ENCODE data around the gene CNTN1.
"Not testable (repeated sequence)": the region's sequence is repeated elsewhere in the genome, so short reads cannot be mapped to it uniquely, and the experiment has no call there.

The CNTN1 gene

DNA sequence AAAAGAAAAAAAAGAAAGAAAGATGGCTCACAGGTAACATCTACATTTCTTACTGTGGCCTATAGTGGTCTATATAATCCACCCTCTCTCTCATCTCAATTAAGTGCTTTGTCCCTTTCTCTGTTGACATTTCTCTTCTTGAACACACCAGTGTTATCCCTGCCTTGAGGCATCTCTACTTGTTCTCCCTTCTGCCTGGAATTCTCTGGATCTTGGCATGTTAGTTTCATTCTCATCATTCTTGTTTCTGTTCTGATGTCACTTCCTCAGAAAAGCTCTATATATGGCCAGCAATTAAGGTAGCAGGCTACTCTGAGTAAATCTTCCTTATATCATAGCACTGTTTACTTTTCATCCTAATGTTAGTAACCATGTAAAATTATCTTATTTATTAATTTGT is 340.1 kb downstream of the CNTN1 start:
- no peak for DNase-seq (ENCODE audit: low read depth, low spot score)

GRCh38 chr12:41034686-41035085 is 342.4 kb downstream of the CNTN1 start:
- DNase-seq (ENCODE audit: low read depth, low spot score) = no peak

GRCh38 chr12:41039461-41039860 is 347.2 kb downstream of the CNTN1 start:
- DNase-seq (ENCODE audit: low read depth, low spot score) = no peak

DNA sequence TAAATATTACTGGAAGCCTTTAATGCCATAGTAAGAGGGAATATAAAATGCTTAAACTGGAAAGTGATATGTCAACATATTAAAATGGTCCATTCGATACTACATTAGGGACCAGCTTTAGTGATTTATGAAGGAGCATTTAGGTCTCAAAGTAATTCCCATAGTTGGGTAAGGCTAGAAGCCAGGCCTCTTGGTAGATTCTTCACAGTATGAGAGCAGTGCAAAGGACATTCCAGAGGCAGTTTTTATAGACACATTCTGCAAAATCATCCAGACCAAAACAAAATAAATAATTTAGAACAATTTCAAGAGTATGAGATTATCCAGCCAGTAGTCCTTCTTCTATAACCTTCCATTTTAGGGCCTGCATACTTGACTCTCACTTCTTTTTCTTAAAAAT is 353.3 kb downstream of the CNTN1 start:
- no peak for DNase-seq (ENCODE audit: low read depth, low spot score)

DNA sequence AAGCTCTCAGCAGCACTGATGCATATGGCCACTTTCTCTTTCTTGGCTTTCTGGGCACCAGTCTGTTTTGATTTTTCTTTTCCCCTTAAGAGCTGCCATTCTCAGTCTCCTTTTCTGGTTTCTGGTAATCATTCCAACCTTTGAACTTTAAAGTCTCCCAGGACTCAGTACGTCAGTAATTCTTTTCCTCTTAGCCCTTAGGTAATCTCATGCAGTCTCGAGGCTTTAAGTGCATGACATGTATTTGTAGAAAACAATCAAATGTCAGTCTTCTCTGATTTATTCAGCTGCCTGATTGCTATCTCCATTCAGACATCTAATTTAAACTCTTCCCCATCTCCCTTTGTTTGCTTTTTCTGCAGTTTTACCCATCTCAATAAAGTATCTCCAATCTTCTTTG is 356.8 kb downstream of the CNTN1 start:
- no peak for DNase-seq (ENCODE audit: low read depth, low spot score)

- no peak for DNase-seq (ENCODE audit: low read depth, low spot score)
These were observed 359.7 kb downstream of the CNTN1 start for GRCh38 chr12:41051954-41052353.

DNA sequence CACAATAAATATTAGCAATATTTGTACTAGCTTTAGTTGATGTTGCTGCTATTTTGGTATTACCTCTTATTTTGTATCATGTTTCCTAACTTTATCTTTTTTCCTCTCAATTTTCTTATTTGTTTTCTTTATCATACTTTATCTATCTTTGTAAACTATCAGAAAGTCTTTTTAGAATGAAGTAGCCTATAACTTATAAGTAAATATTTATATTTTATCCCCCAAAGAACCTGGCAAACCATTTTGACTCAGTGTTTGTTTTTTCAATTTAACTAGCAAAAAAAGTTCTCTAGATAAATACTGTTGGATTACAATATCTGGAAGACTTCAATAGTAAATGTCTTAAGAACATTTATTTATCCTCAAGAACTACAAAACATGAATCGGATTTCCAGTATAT is 360.2 kb downstream of the CNTN1 start:
- no peak for DNase-seq (ENCODE audit: low read depth, low spot score)

DNA sequence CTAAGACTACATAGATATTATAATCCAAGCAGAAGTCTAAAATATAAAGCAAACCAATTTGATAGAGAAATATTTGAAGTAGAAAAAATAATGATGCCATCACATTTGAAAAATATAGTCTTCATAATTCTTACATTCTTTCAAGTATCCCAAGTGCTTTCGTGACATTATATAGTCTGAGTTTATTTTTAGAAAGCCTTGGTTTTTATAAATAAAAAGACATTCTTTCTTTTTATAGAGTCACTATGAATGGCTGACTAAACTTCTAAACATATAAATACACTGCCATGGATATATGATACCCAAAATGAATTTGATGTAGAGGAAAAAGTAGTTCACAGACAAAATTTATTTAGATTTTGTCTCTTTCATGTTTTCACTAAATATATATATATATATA is 360.8 kb downstream of the CNTN1 start:
- no peak for DNase-seq (ENCODE audit: low read depth, low spot score)

GRCh38 chr12:41055875-41056577 is 363.8 kb downstream of the CNTN1 start:
- no peak for DNase-seq (ENCODE audit: low read depth, low spot score)

DNA sequence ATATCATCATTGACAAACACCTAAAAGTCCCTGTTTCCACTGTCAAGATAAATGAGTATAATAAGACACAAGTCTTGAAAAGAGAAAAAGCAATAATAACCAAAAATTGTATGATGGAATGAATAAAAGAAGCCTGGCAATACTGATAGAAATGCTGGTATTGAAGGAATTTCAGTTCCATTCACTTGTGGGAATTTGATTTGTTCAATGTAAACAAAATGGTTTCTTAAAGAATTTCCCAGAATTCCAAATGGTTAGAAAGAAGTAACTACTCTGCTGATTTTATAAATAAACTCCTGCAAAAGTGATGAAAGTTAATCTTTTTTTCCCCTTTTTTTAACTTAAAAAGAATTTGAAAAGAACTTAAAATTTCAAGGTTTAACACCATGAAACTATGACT is 366.0 kb downstream of the CNTN1 start:
- no peak for DNase-seq (ENCODE audit: low read depth, low spot score)

DNA sequence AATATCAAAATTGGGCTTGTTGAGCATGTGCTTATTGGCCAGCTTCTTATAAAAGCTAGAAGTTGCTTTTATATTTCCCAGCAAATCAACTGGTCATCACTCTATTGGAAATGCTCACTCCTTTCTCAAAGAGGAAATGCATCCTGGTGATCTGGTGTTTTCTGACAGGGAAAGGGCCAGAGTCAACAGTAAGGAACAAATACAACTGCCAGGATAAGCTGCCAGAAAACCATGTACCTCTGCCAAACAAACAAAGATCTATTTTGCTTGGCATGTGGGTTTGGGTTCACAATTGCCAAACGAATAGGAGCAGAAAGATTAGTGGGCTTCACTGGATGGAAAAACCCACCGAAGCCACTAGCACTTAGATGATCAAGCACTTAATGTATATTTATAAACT is 369.0 kb downstream of the CNTN1 start:
- no peak for DNase-seq (ENCODE audit: low read depth, low spot score)

GRCh38 chr12:41064411-41064810 is 372.2 kb downstream of the CNTN1 start:
- no peak for DNase-seq (ENCODE audit: low read depth, low spot score)

GRCh38 chr12:41067941-41068645 is 375.9 kb downstream of the CNTN1 start:
- no peak for DNase-seq (ENCODE audit: low read depth, low spot score)

DNA sequence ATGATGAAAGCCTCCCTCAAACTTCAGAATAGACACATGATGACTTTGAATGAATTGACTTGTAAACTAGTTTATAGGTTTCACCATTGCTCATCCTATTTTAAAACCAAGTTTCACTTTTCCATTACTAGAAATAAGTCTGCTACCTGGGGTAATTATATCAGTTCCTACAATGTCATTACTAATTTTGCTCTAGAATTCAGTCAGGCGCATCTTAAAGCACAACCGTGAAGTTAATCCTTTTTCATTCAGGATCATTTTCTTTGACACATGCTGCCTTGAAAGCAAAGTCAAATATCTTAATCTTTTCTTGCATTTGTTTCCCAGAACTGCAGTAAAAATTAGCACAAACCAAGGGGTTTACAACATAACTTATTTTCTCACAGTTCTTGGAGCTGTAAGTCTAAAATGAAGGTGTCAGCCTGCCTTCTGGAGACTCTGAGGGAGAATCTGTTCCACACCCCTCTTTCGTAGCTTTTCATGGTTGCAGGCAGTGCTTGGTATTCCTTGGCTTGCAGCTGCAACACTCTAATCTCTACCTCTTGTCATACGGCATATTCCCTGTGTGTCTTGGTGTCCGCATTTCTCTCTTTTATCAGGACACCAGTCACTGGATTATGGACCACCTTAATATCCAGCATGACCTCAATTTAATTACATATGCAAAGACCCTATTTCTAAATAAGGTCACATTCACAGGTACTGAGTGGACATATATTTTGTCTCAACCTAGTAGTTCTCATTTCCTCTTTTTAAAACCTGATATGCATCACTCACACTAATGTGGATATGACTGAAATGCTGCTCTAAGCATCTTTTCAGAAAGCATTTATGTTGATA is 381.6 kb downstream of the CNTN1 start:
- DNase-seq (ENCODE audit: low read depth, low spot score) = no peak

GRCh38 chr12:41074473-41074769 is 382.2 kb downstream of the CNTN1 start:
- no peak for DNase-seq (ENCODE audit: low read depth, low spot score)

DNA sequence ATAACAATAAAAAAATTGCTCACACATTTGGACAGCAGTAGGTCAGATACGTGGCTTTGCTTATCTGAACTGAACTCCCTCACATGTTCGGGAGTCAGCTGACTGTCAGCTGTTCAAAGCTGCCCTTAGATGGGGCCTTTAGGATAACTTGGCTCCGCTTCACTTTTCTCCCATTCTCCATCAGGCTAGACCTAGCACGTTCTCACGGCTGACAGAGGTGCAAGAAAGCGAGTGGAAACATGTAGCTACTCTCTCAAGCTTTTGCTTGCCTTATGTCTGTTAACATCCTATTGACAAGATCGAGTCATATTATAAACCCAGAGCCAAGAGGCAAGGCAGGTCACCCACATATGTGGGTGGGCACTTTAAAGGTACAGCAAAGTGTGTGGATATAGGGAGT is 383.9 kb downstream of the CNTN1 start:
- DNase-seq (ENCODE audit: low read depth, low spot score) = no peak

DNA sequence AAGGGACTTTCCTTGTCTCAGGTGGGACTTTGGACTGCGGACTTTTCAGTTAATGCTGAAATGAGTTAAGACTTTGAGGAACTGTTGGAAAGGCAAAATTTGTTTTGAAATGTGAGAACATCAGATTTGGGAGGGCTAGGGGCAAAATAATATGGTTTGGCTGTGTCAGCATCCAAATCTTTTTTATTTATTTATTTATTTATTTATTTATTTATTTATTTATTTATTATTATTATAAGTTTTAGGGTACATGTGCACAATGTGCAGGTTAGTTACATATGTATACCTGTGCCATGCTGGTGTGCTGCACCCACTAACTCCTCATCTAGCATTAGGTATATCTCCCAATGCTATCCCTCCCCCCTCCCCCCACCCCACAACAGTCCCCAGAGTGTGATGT is 389.0 kb downstream of the CNTN1 start:
- DNase-seq (ENCODE audit: low read depth, low spot score) = not testable (repeated sequence)

GRCh38 chr12:41089438-41089837 is 397.2 kb downstream of the CNTN1 start:
- no peak for DNase-seq (ENCODE audit: low read depth, low spot score)

GRCh38 chr12:41092115-41092514 is 399.9 kb downstream of the CNTN1 start:
- DNase-seq (ENCODE audit: low read depth, low spot score) = no peak

- DNase-seq (ENCODE audit: low read depth, low spot score) = no peak
These were observed 404.6 kb downstream of the CNTN1 start for GRCh38 chr12:41096797-41097196.

- DNase-seq (ENCODE audit: low read depth, low spot score) = no peak
These were observed 408.3 kb downstream of the CNTN1 start for GRCh38 chr12:41100572-41100971.

GRCh38 chr12:41101806-41102205 is 409.6 kb downstream of the CNTN1 start:
- DNase-seq (ENCODE audit: low read depth, low spot score) = no peak

DNA sequence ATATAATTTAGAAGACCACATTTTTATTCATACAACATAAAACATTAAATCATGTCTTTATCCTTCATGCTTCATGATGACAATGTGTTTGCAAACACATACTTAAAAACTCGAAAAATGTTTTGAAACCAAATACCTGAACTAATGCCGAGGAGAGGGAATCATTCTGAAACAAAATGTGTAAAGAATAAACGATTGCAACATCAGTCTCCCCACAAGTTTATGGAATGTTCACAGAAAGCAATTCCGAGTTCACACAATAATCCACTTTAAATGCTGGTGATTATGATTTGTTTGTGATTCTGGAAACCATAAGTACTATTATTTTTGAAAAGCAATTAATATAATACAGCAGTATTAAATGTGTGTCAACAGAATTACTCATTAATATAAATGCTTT is 411.4 kb downstream of the CNTN1 start:
- no peak for DNase-seq (ENCODE audit: low read depth, low spot score)

Measured in activated CD4-positive, CD25-positive, alpha-beta regulatory T cell treated with anti-CD3 and anti-CD28 coated beads, Interleukin-2, amount 50 U/mL, for 16 hours (primary cell).